ENCODE measurements around the gene CYP27A1.

Gene CYP27A1

GRCh38 chr2:218823196-218823855, 41.4 kb downstream of the CYP27A1 start:
- H3K4me3 ChIP-seq (ENCODE audit: low read depth, low read length): no peak overlapping the region
- TF ChIP-seq, protein P1, sequence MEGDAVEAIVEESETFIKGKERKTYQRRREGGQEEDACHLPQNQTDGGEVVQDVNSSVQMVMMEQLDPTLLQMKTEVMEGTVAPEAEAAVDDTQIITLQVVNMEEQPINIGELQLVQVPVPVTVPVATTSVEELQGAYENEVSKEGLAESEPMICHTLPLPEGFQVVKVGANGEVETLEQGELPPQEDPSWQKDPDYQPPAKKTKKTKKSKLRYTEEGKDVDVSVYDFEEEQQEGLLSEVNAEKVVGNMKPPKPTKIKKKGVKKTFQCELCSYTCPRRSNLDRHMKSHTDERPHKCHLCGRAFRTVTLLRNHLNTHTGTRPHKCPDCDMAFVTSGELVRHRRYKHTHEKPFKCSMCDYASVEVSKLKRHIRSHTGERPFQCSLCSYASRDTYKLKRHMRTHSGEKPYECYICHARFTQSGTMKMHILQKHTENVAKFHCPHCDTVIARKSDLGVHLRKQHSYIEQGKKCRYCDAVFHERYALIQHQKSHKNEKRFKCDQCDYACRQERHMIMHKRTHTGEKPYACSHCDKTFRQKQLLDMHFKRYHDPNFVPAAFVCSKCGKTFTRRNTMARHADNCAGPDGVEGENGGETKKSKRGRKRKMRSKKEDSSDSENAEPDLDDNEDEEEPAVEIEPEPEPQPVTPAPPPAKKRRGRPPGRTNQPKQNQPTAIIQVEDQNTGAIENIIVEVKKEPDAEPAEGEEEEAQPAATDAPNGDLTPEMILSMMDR (IDR thresholded peaks at IDR 0.05; ENCODE audit: borderline replicate concordance, insufficient read depth, low read depth, low read length): no peak

GRCh38 chr2:218824004-218824403, 42.1 kb downstream of the CYP27A1 start:
- TF ChIP-seq, protein P1 (IDR thresholded peaks at IDR 0.05; ENCODE audit: borderline replicate concordance, insufficient read depth, low read depth, low read length): no peak
- H3K4me3 ChIP-seq (ENCODE audit: low read depth, low read length): no peak overlapping the region

DNA sequence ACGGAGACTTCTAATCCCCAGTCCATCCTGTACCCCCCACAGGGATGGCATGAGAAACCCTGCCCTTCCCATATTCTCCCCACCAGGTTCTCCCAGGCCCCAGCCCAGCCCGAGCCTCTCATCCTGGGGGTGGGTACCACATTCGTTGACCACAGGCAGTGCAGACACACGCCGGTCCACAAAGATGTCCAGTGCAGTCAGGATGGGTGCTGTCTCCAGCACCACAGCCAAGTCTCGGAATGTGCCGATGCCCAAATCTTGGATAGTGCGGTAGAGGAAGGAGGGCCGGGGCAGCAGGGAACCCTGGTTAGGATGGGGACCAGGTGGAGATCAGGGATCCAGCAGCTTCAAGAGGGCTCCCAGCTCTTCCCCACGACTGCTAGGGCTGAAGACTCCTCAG, 44.8 kb downstream of the CYP27A1 start:
- TF ChIP-seq, protein P1 (IDR thresholded peaks at IDR 0.05; ENCODE audit: borderline replicate concordance, insufficient read depth, low read depth, low read length): no peak
- no peak overlapping the region for H3K4me3 ChIP-seq (ENCODE audit: low read depth, low read length)

DNA sequence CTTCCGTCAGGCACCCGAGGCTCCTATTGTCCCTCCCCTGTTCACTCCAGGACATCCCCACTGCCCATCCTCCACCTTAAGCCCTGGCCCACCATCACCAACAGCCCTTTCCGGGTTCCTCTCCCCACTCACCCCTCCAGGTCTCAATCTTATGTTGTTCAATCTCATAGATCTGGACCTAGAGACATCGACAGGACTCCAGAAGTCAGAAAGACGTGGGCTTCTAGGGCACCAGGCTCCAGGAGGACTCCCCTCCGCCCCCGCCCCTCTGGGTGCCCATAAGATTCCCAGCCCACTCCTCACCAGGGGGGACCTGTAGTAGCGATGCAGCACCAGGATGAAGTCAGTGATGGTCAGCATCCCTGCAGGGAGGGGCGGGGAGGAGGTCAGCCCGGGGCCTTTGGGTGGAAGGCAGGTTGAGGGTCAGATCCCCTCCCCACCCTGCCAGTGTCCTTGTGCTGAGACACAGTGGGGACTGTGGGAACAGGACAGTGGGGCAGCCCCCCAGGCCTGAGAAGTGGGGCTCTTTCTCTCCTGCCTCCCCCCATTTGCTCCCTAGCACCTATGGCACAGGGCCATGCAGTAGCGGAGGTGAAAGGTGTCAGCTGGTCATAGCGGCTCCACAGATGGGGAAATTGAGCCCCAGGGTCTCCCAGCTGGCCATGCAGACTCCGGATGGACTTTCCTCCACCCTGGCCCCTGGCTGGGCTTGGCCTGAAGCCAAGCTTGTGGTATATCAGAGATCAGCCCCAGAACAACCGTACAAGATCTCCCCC, 45.9 kb downstream of the CYP27A1 start:
- no peak overlapping the region for H3K4me3 ChIP-seq (ENCODE audit: low read depth, low read length)
- TF ChIP-seq, protein P1 (IDR thresholded peaks at IDR 0.05; ENCODE audit: borderline replicate concordance, insufficient read depth, low read depth, low read length): no peak

DNA sequence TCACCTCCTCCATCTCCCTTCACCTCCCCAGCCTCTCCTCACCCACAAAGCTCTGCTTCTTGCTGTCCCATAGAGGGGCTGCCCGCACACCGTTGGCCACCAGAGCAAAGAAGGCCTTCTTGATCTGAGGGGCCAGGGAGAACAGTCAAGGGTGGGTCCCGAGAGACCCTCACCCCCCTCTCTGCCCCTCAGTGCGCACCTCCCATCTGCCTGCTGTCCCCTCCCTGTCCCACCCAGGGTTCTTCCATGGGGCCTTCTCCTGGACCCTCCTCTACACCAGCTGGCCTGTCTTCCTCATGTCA, 46.5 kb downstream of the CYP27A1 start:
- TF ChIP-seq, protein P1 (IDR thresholded peaks at IDR 0.05; ENCODE audit: borderline replicate concordance, insufficient read depth, low read depth, low read length): no peak
- no peak overlapping the region for H3K4me3 ChIP-seq (ENCODE audit: low read depth, low read length)

GRCh38 chr2:218829868-218830451, 48.0 kb downstream of the CYP27A1 start:
- no peak overlapping the region for H3K4me3 ChIP-seq (ENCODE audit: low read depth, low read length)
- TF ChIP-seq, protein P1 (IDR thresholded peaks at IDR 0.05; ENCODE audit: borderline replicate concordance, insufficient read depth, low read depth, low read length): no peak
